Mesodermal cell (in vitro differentiated cells): ENCODE results near the gene PCDHGB6.
"Not testable (repeated sequence)": the region's sequence is repeated elsewhere in the genome, so short reads cannot be mapped to it uniquely, and the experiment has no call there.

Experiments
- H3K27ac ChIP-seq: 2 replicates; pipeline ENCODE4 v1.7.0; 2013; ENCODE audit warnings: mild to moderate bottlenecking, low read depth, low read length, moderate library complexity; ENCODE audit not compliant: severe bottlenecking
- H3K36me3 ChIP-seq: 2 replicates; pipeline ENCODE4 v1.7.1; 2013; ENCODE audit warnings: mild to moderate bottlenecking, low read length, moderate library complexity; ENCODE audit not compliant: control insufficient read depth, insufficient read depth
- H3K4me1 ChIP-seq: one replicate; pipeline ENCODE4 v1.7.1; 2013; ENCODE audit warnings: mild to moderate bottlenecking, low read length; ENCODE audit not compliant: insufficient read depth, control insufficient read depth, poor library complexity, severe bottlenecking
- H3K4me3 ChIP-seq: 2 replicates; pipeline ENCODE4 v1.7.0; 2013; ENCODE audit warnings: low read length, control low read depth, mild to moderate bottlenecking; ENCODE audit not compliant: insufficient read depth, poor library complexity, severe bottlenecking; ENCODE audit errors: extremely low read depth
- H3K9me3 ChIP-seq: 2 replicates; pipeline ENCODE4 v1.7.1; 2013; ENCODE audit warnings: mild to moderate bottlenecking, low read length, moderate library complexity; ENCODE audit not compliant: control insufficient read depth
- WGBS, 2 experiments: methylation state at CpG; one replicate each; pipeline ENCODE4 v1.1.5; 2013; ENCODE audit warnings: missing lambda C conversion rate in 2 of 2; ENCODE audit not compliant: insufficient coverage in 2 of 2; 5-methylcytosine and 5-hydroxymethylcytosine counted together

PCDHGB6 gene

GRCh38 chr5:141392429-141393198, 15.2 kb upstream of the PCDHGB6 start, which contains the start of gene PCDHGA8:
PCDHGA8 (plus strand) TSS chr5:141392633; CDS start chr5:141392814, 181 bp downstream.
- WGBS, 2 experiments, result 92 to 96% methylated on average over 31 to 37 of the region's 38 CpGs
- Histone ChIP-seq H3K4me3 (no peak within 1 kb of the TSS), H3K36me3 (peaks cover 15% of the 10 kb centered on the region), H3K27ac (no peak within 1 kb of the TSS), H3K4me1 (no peaks in the 10 kb centered on the region), H3K9me3 (peaks cover 63% of the 10 kb centered on the region)

GRCh38 chr5:141393267-141393666, 14.6 kb upstream of the PCDHGB6 start:
- Histone ChIP-seq H3K36me3 (peaks cover 15% of the 10 kb centered on the region), H3K9me3 (peaks cover 63% of the 10 kb centered on the region), H3K27ac (no peak overlapping the region), H3K4me3 (no peak overlapping the region), H3K4me1 (no peaks in the 10 kb centered on the region)
- WGBS, 2 experiments, result 95% methylated on average over 19 to 20 of the region's 21 CpGs

- not testable (repeated sequence) for H3K4me1 ChIP-seq, H3K4me3 ChIP-seq, H3K27ac ChIP-seq
- WGBS, 2 experiments, result 93 to 96% methylated on average over 18 to 35 of the region's 53 CpGs
- H3K36me3 ChIP-seq, result peaks cover 15% of the 10 kb centered on the region
- peaks cover 63% of the 10 kb centered on the region for H3K9me3 ChIP-seq
Measured at GRCh38 chr5:141394401-141395187, 13.2 kb upstream of the PCDHGB6 start.

GRCh38 chr5:141397756-141398551, 9.9 kb upstream of the PCDHGB6 start, which contains the start of gene PCDHGB5:
PCDHGB5 (plus strand) TSS chr5:141397947; CDS start chr5:141398128, 181 bp downstream.
- Histone ChIP-seq H3K36me3 (peaks cover 12% of the 10 kb centered on the region), H3K9me3 (peaks cover 48% of the 10 kb centered on the region)
- not testable (repeated sequence) for H3K4me1 ChIP-seq, H3K4me3 ChIP-seq, H3K27ac ChIP-seq
- WGBS, 2 experiments, result 85 to 92% methylated on average over 14 of the region's 43 CpGs

- no peaks in the 10 kb centered on the region for H3K4me1 ChIP-seq
- peaks cover 6% of the 10 kb centered on the region for H3K36me3 ChIP-seq
- peaks cover 47% of the 10 kb centered on the region for H3K9me3 ChIP-seq
- H3K4me3 ChIP-seq, result no peak overlapping the region
- 91 to 96% methylated on average over 14 of the region's 15 CpGs for WGBS, 2 experiments
- no peak overlapping the region for H3K27ac ChIP-seq
Measured at GRCh38 chr5:141398608-141399007, 9.2 kb upstream of the PCDHGB6 start.

- Histone ChIP-seq H3K4me3 (no peak overlapping the region), H3K9me3 (peaks cover 40% of the 10 kb centered on the region), H3K36me3 (peaks cover 5% of the 10 kb centered on the region), H3K4me1 (no peaks in the 10 kb centered on the region), H3K27ac (no peak overlapping the region)
- 96 to 97% methylated on average over 57 to 61 of the region's 61 CpGs for WGBS, 2 experiments
Measured at GRCh38 chr5:141399555-141400258, 8.1 kb upstream of the PCDHGB6 start.

- WGBS, 2 experiments, result 93 to 97% methylated on average over 26 to 27 of the region's 27 CpGs
Measured at GRCh38 chr5:141402553-141403243, 5.1 kb upstream of the PCDHGB6 start, which contains the start of gene PCDHGA9. PCDHGA9 (plus strand) TSS chr5:141402778; CDS start chr5:141402953, 175 bp downstream.

GRCh38 chr5:141403387-141403786, 4.4 kb upstream of the PCDHGB6 start:
- Histone ChIP-seq H3K4me3 (no peak overlapping the region), H3K27ac (no peak overlapping the region), H3K9me3 (peaks cover 28% of the 10 kb centered on the region), H3K36me3 (peaks cover 5% of the 10 kb centered on the region), H3K4me1 (no peaks in the 10 kb centered on the region)
- 98% methylated on average over 18 to 20 of the region's 22 CpGs for WGBS, 2 experiments

More at GRCh38 chr5:141402553-141403243, 5.1 kb upstream of the PCDHGB6 start, which contains the start of gene PCDHGA9:
- peaks cover 5% of the 10 kb centered on the region for H3K36me3 ChIP-seq
- H3K9me3 ChIP-seq, result peaks cover 28% of the 10 kb centered on the region
- H3K27ac ChIP-seq, result no peak within 1 kb of the TSS
- H3K4me3 ChIP-seq, result no peak within 1 kb of the TSS
- no peaks in the 10 kb centered on the region for H3K4me1 ChIP-seq

GRCh38 chr5:141409598-141410306, 1.9 kb downstream of the PCDHGB6 start:
- 96 to 98% methylated on average over 61 to 64 of the region's 64 CpGs for WGBS, 2 experiments
- H3K9me3 ChIP-seq, result peaks cover 37% of the 10 kb centered on the region
- no peak overlapping the region for H3K4me3 ChIP-seq
- H3K4me1 ChIP-seq, result no peaks in the 10 kb centered on the region
- no peak overlapping the region for H3K27ac ChIP-seq
- H3K36me3 ChIP-seq, result peaks cover 31% of the 10 kb centered on the region
